K562 (cell line): ENCODE measurements around the gene TMEM79. TPM values are rescaled to one million over a fixed set of nuclear protein-coding genes. Genes with fewer than 3 reads are reported as not detected.

ENCODE experiments used
- ATAC-seq: fragments of 200-7000 bp; cut with Tn5 transposase; 3 replicates; pipeline ENCODE4 v1.9.1; 2020; ENCODE audit warnings: moderate library complexity
- BruUV-seq: library from RNA; stranded (reverse); fragments of 400-500 nt; replicated peaks from 2 replicates; lab custom pipeline; 2021; lab: Mats Ljungman, UMichigan
- CTCF ChIA-PET: fragments of 300-600 bp; formaldehyde crosslinking; extraction: SDS; loops from one replicate; lab custom pipeline; 2021; ENCODE audit warnings: low intra/inter-chr PET ratio; lab: Yijun Ruan, JAX
- POLR2A ChIA-PET: fragments of 300-600, 350-650 bp; sonication (Branson Sonifier 250); formaldehyde crosslinking; extraction: SDS; loops from one replicate; lab custom pipeline; 2021; ENCODE audit warnings: antibody characterized with exemption, inconsistent platforms; lab: Yijun Ruan, JAX
- DNase-seq, 4 experiments: peaks; one replicate each; pipeline versions ENCODE4 v3.0.0 to v3.0.0-alpha.2; 2011 to 2018; ENCODE audit warnings: low spot score in 3 of 4, mixed read lengths in 3 of 4; ENCODE audit errors: extremely low read depth in 1 of 4
- FAIRE-seq: peaks from 2 replicates; lab custom pipeline; 2011; peaks lifted over from hg19 to GRCh38; lab: Jason Lieb, UNC
- H2AFZ ChIP-seq: 2 replicates; pipeline ENCODE4 v1.6.0; 2011; ENCODE audit warnings: low read depth, low read length, control low read depth, inconsistent platforms
- H3K27ac ChIP-seq: fragments of 200-600 bp; 3 replicates; pipeline ENCODE4 v1.8.0; 2011; ENCODE audit warnings: low read depth, mild to moderate bottlenecking, control low read depth, inconsistent platforms, low read length, moderate library complexity, mixed read lengths; ENCODE audit errors: extremely low read depth
- H3K27me3 ChIP-seq, 2 experiments: fragments of 300-600 bp in 1 of 2; 2 replicates in 1 of 2; 3 replicates in 1 of 2; pipeline versions ENCODE4 v1.6.0 to v1.8.0; 2011; ENCODE audit warnings: inconsistent platforms in 2 of 2, low read length in 2 of 2, mild to moderate bottlenecking in 1 of 2, mixed read lengths in 1 of 2, moderate library complexity in 1 of 2; ENCODE audit not compliant: control insufficient read depth in 2 of 2, insufficient read depth in 2 of 2
- H3K36me3 ChIP-seq: fragments of 300-600 bp; 3 replicates; pipeline ENCODE4 v1.8.0; 2011; ENCODE audit warnings: mild to moderate bottlenecking, low read length, inconsistent platforms; ENCODE audit not compliant: control insufficient read depth, insufficient read depth
- H3K4me1 ChIP-seq, 2 experiments: fragments of 200-600 bp in 1 of 2; replicated peaks in 1 of 2; 2 replicates in 1 of 2; 3 replicates in 1 of 2; pipeline versions ENCODE4 v1.5.1 to v1.8.0; 2011; ENCODE audit warnings: inconsistent platforms in 2 of 2, low read length in 2 of 2, mild to moderate bottlenecking in 1 of 2, mixed read lengths in 1 of 2, moderate library complexity in 1 of 2; ENCODE audit not compliant: control insufficient read depth in 2 of 2, insufficient read depth in 2 of 2
- H3K4me2 ChIP-seq: 2 replicates; pipeline ENCODE4 v1.6.1; 2011; ENCODE audit warnings: low read length, control low read depth, inconsistent platforms, mixed read lengths; ENCODE audit not compliant: insufficient read depth
- H3K4me3 ChIP-seq: fragments of 200-600 bp; sonication (generic), shearing (Covaris generic); 2 replicates; pipeline ENCODE4 v1.5.1; 2016; ENCODE audit warnings: control low read depth, inconsistent platforms
- H3K79me2 ChIP-seq: fragments of 200-600 bp; 3 replicates; pipeline ENCODE4 v1.8.0; 2011; ENCODE audit warnings: low read length, inconsistent platforms; ENCODE audit not compliant: control insufficient read depth, insufficient read depth
- H3K9ac ChIP-seq, 2 experiments: 2 replicates each; pipeline versions ENCODE4 v1.6.0 to v1.6.1; 2011; ENCODE audit warnings: low read depth in 2 of 2, low read length in 2 of 2, control low read depth in 1 of 2, inconsistent platforms in 1 of 2, mild to moderate bottlenecking in 1 of 2, mixed read lengths in 1 of 2; ENCODE audit not compliant: insufficient read depth in 1 of 2
- H3K9me1 ChIP-seq: one replicate; pipeline ENCODE4 v1.6.0; 2011; ENCODE audit warnings: inconsistent platforms, mild to moderate bottlenecking, low read length, moderate library complexity; ENCODE audit not compliant: control insufficient read depth, insufficient read depth
- H3K9me3 ChIP-seq: replicated peaks from 2 replicates; pipeline ENCODE4 v1.5.1; 2011; ENCODE audit warnings: low read depth, low read length, inconsistent platforms; ENCODE audit not compliant: control insufficient read depth, insufficient read depth
- H4K20me1 ChIP-seq: replicated peaks from 2 replicates; pipeline ENCODE4 v1.6.1; 2011; ENCODE audit warnings: low read length, inconsistent platforms, mixed read lengths; ENCODE audit not compliant: control insufficient read depth, insufficient read depth
- DMBX1 ChIP-seq: fragments of 250-450 bp; sonication (Bioruptor Pico); IDR thresholded peaks from 2 replicates; pipeline ENCODE4 v1.8.0; 2022; ENCODE audit warnings: inconsistent platforms, mild to moderate bottlenecking, moderate library complexity, borderline replicate concordance
- HEY1 ChIP-seq: fragments of 250-450 bp; sonication (Bioruptor Pico); IDR thresholded peaks from 2 replicates; pipeline ENCODE4 v1.5.0; 2020; ENCODE audit warnings: mild to moderate bottlenecking, moderate library complexity, borderline replicate concordance
- IFI16 ChIP-seq: fragments of 250-450 bp; sonication (Bioruptor Pico); IDR thresholded peaks from 2 replicates; pipeline ENCODE4 v2.1.2; 2022; ENCODE audit warnings: mild to moderate bottlenecking, inconsistent platforms
- OTX1 ChIP-seq: fragments of 450-650 bp; formaldehyde crosslinking; IDR thresholded peaks from 2 replicates; pipeline ENCODE4 v1.4.0; 2022; ENCODE audit warnings: mild to moderate bottlenecking
- SP1 ChIP-seq: sonication (generic); formaldehyde crosslinking; IDR thresholded peaks from 2 replicates; pipeline ENCODE4 v1.8.1; 2022; ENCODE audit warnings: mild to moderate bottlenecking, missing genetic modification reagents
- TBL1XR1 ChIP-seq, 2 experiments: IDR thresholded peaks; 2 replicates each; pipeline ENCODE4 v1.6.1; 2012; ENCODE audit warnings: improper control_type of control experiment in 2 of 2, low read length in 2 of 2, mild to moderate bottlenecking in 1 of 2
- ZNF785 ChIP-seq: fragments of 250-450 bp; sonication (Bioruptor Pico); IDR thresholded peaks from 2 replicates; pipeline ENCODE4 v1.4.0; 2020; ENCODE audit warnings: mild to moderate bottlenecking
- WGBS: fragments of 100-300 bp; shearing (Covaris generic); methylation state at CpG from one replicate; pipeline ENCODE4 v1.1.6; 2016; ENCODE audit warnings: low coverage, mixed read lengths; ENCODE audit not compliant: insufficient coverage; ENCODE audit errors: missing lambda C conversion rate; 5-methylcytosine and 5-hydroxymethylcytosine counted together
- in situ Hi-C: fragments of 300-500 bp; cut with MboI; formaldehyde crosslinking; loops from 4 replicates; pipeline ENCODE4 v1.15.0; 2018; ENCODE audit warnings: inconsistent platforms, mixed read lengths
- intact Hi-C: fragments of 100-400 bp; cut with micrococcal nuclease; formaldehyde crosslinking; loops from 2 replicates; pipeline ENCODE4 v1.14.2; 2022
- polyA plus RNA-seq, 8 experiments: library from polyadenylated mRNA; depleted of rRNA in 4 of 8; stranded (reverse) in 5 of 8; unstranded in 3 of 8; fragments of >200 nt; fragmentation: Nextera tagmentation in 2 of 8; fragmentation: Illumina TruSeq in 1 of 8; extraction: Ambion mirVana in 2 of 8; extraction: Trizol in 1 of 8; gene quantifications; 2 replicates each; pipeline versions ENCODE4 v1.2.1 to v1.2.3, GENCODE V29; 2011 to 2014; ENCODE audit warnings: inconsistent platforms in 1 of 8, missing spikeins in 1 of 8
- total RNA-seq, 7 experiments: library from RNA; depleted of rRNA in 6 of 7; stranded (reverse); fragments of >200 nt in 6 of 7; fragmentation: Illumina TruSeq in 2 of 7; extraction: Trizol in 2 of 7; gene quantifications; 2 replicates each; pipeline versions ENCODE4 v1.2.1 to v1.2.3, GENCODE V29; 2011 to 2021; ENCODE audit warnings: low replicate concordance in 1 of 7
- TF ChIP-seq, protein P1 (sequence below): fragments of 150-350 bp; conservative IDR thresholded peaks from 2 replicates; pipeline ENCODE4 v1.6.1; 2014; ENCODE audit warnings: low read length
- TF ChIP-seq, protein P2 (sequence below): fragments of 450-650 bp; IDR thresholded peaks from 2 replicates; pipeline ENCODE4 v1.6.1; 2018; ENCODE audit not compliant: partially characterized antibody
- TF ChIP-seq, protein P3 (sequence below): sonication (generic); formaldehyde crosslinking; IDR thresholded peaks from 2 replicates; pipeline ENCODE4 v1.8.0; 2022; ENCODE audit warnings: mild to moderate bottlenecking, missing genetic modification reagents

Gene TMEM79
- total and polyA plus RNA-seq, 9 of the 15 experiments (the other 6 are each of a cell fraction or from before 2014, with no cell fraction given) = 0.69 to 6.8 (median 4.0) TPM

DNA sequence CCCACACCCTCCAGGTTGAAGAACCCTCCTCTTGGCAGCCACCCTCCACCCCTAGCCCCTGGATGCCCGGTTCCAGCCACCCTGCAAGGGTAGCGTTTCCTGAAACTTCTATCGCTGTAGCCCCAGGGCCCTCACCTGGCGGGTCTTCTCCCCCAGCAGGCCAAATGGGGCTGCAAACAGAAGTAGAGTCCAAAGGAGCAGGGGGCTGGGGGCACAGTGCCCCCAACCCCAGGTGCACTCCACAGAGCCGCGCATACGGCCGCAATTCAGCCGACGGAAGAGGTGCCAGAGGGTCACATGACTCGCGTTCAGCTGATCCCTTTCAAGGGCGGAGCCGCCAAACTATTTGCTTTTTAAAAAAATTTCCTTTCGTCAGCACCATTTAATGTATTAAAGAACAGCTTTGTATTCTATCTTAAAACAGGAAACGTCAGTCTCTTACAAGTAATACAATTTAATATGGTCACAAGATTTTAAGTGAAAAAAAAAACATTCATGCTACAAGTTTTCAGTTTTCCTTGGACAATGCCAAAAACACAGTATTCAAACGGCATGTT lies 11.3 kb downstream of the TMEM79 start, which contains the start of gene GLMP:
GLMP (minus strand) TSS at position 289 of the 557 bp plus-strand sequence; CDS start at position 255, 34 bp downstream.
- Histone ChIP-seq H4K20me1 (no peaks in the 10 kb centered on the region), H2AFZ (peak within 1 kb of the TSS; percentile 100), H3K27ac (peak within 1 kb of the TSS; percentile 64), H3K9me1 (no peaks in the 10 kb centered on the region), H3K79me2 (no peaks in the 10 kb centered on the region), H3K4me3 (peak within 1 kb of the TSS; percentile 66), H3K4me2 (peak within 1 kb of the TSS; percentile 91), H3K9ac (peak within 1 kb of the TSS; percentile 70 to 91), H3K36me3 (peaks cover 14% of the 10 kb centered on the region; the same call in 1 of the 3 replicates), H3K4me1 (peaks cover 7 to 17% of the 10 kb centered on the region in 2 experiments; a peak in 4 of 5 replicates), H3K9me3 (no peaks in the 10 kb centered on the region), H3K27me3 (peaks cover 0 to 2% of the 10 kb centered on the region in 2 experiments; a peak in 1 of 5 replicates)
- POLR2A ChIA-PET = interaction anchor here (0.6 to 1.2 kb wide), 9 partner anchors 9 to 275 kb away, joined by 3 to 6 read pairs (median 3); partner anchors contain the start of genes SMG5, SSR2 and TMEM79
- DNase-seq (peak; percentile 71 to 85 (median 78)), ATAC-seq (peak; percentile 87), FAIRE-seq (peak; percentile 63)
- CTCF ChIA-PET = interaction anchor here (0.7 kb wide), 1 partner anchor 65 kb away, joined by 3 read pairs; no protein-coding TSS in a partner anchor
- intact Hi-C loops = no loop called here
- BruUV-seq = no TSS peak
- in situ Hi-C loops = no loop called here
- 5% methylated on average over 17 of the region's 17 CpGs for WGBS
- TF ChIP-seq OTX1 (no peak), SP1 (CRISPR knock-in tag) (peak; percentile 47; the same call in 1 of the 2 replicates), DMBX1 (CRISPR knock-in tag) (0 out of 2 replicates have a peak, but pooled peaks have one; percentile 42), ZNF785 (CRISPR knock-in tag) (no peak), IFI16 (CRISPR knock-in tag) (no peak), HEY1 (CRISPR knock-in tag) (0 out of 2 replicates have a peak, but pooled peaks have one; percentile 60), TBL1XR1 (IDR thresholded peaks at IDR 0.05; ENCODE audit: low read length in 2 of 2) (no peak)
- TF ChIP-seq, protein P1, sequence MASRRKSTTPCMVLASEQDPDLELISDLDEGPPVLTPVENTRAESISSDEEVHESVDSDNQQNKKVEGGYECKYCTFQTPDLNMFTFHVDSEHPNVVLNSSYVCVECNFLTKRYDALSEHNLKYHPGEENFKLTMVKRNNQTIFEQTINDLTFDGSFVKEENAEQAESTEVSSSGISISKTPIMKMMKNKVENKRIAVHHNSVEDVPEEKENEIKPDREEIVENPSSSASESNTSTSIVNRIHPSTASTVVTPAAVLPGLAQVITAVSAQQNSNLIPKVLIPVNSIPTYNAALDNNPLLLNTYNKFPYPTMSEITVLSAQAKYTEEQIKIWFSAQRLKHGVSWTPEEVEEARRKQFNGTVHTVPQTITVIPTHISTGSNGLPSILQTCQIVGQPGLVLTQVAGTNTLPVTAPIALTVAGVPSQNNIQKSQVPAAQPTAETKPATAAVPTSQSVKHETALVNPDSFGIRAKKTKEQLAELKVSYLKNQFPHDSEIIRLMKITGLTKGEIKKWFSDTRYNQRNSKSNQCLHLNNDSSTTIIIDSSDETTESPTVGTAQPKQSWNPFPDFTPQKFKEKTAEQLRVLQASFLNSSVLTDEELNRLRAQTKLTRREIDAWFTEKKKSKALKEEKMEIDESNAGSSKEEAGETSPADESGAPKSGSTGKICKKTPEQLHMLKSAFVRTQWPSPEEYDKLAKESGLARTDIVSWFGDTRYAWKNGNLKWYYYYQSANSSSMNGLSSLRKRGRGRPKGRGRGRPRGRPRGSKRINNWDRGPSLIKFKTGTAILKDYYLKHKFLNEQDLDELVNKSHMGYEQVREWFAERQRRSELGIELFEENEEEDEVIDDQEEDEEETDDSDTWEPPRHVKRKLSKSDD = no peak
- TF ChIP-seq, protein P2, sequence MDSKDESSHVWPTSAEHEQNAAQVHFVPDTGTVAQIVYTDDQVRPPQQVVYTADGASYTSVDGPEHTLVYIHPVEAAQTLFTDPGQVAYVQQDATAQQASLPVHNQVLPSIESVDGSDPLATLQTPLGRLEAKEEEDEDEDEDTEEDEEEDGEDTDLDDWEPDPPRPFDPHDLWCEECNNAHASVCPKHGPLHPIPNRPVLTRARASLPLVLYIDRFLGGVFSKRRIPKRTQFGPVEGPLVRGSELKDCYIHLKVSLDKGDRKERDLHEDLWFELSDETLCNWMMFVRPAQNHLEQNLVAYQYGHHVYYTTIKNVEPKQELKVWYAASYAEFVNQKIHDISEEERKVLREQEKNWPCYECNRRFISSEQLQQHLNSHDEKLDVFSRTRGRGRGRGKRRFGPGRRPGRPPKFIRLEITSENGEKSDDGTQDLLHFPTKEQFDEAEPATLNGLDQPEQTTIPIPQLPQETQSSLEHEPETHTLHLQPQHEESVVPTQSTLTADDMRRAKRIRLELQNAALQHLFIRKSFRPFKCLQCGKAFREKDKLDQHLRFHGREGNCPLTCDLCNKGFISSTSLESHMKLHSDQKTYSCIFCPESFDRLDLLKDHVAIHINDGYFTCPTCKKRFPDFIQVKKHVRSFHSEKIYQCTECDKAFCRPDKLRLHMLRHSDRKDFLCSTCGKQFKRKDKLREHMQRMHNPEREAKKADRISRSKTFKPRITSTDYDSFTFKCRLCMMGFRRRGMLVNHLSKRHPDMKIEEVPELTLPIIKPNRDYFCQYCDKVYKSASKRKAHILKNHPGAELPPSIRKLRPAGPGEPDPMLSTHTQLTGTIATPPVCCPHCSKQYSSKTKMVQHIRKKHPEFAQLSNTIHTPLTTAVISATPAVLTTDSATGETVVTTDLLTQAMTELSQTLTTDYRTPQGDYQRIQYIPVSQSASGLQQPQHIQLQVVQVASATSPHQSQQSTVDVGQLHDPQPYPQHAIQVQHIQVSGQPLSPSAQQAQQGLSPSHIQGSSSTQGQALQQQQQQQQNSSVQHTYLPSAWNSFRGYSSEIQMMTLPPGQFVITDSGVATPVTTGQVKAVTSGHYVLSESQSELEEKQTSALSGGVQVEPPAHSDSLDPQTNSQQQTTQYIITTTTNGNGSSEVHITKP = no peak
- TF ChIP-seq, protein P3, sequence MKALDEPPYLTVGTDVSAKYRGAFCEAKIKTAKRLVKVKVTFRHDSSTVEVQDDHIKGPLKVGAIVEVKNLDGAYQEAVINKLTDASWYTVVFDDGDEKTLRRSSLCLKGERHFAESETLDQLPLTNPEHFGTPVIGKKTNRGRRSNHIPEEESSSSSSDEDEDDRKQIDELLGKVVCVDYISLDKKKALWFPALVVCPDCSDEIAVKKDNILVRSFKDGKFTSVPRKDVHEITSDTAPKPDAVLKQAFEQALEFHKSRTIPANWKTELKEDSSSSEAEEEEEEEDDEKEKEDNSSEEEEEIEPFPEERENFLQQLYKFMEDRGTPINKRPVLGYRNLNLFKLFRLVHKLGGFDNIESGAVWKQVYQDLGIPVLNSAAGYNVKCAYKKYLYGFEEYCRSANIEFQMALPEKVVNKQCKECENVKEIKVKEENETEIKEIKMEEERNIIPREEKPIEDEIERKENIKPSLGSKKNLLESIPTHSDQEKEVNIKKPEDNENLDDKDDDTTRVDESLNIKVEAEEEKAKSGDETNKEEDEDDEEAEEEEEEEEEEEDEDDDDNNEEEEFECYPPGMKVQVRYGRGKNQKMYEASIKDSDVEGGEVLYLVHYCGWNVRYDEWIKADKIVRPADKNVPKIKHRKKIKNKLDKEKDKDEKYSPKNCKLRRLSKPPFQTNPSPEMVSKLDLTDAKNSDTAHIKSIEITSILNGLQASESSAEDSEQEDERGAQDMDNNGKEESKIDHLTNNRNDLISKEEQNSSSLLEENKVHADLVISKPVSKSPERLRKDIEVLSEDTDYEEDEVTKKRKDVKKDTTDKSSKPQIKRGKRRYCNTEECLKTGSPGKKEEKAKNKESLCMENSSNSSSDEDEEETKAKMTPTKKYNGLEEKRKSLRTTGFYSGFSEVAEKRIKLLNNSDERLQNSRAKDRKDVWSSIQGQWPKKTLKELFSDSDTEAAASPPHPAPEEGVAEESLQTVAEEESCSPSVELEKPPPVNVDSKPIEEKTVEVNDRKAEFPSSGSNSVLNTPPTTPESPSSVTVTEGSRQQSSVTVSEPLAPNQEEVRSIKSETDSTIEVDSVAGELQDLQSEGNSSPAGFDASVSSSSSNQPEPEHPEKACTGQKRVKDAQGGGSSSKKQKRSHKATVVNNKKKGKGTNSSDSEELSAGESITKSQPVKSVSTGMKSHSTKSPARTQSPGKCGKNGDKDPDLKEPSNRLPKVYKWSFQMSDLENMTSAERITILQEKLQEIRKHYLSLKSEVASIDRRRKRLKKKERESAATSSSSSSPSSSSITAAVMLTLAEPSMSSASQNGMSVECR (CRISPR knock-in tag) = peak; percentile 44; the same call in 1 of the 2 replicates
